ENCODE results near the gene SYK.
"Not testable (repeated sequence)": the region's sequence is repeated elsewhere in the genome, so short reads cannot be mapped to it uniquely, and the experiment has no call there.

SYK gene

DNA sequence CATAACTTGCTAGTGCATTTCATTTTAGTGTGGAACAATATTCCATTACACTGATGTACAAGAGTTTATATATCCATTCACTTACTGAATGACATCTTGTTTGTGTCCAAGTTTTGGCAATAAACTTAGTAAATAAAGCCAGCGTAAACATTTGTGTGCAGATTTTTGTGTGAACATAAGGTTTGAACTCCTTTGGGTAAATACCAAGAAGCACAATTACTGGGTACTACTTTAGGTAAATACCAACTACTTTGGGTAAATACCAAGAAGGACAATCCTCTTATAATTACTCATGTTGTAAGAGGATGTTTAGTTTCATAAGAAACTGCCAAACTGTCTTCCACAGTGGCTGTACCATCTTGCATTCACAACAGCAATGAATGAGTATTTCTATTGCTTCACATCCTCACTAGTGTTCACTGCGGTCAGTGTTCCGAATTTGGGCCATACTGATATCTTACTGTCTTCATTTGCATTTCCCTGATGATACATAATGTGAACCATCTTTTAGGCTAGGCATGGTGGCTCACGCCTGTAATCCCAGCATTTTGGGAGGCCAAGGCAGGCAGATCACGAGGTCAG is 2.3 kb upstream of the SYK start:
- no peak for DNase-seq

DNA sequence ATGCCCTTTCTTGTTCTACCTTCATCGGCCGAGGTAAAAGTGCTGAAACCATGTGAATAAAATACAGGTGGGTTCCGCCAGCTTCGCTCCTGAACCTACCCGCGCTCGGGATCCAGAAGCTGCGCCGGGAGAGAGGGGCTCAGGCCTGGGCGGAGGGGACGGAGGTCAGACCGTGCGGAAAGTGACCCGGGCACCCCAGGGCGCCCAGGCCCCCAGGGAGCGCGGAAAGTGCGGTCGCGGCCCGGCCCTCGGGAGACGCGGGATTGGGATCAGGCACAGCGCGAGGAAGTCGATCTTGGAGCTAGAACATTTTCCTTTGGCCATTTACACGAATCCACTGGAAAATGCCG is 329 bp downstream of the SYK start:
- no peak for DNase-seq

- no peak for DNase-seq
Observed at GRCh38 chr9:90802386-90802985, 867 bp downstream of the SYK start.

- DNase-seq, result no peak
Observed at GRCh38 chr9:90803860-90804593, 2.4 kb downstream of the SYK start.

DNA sequence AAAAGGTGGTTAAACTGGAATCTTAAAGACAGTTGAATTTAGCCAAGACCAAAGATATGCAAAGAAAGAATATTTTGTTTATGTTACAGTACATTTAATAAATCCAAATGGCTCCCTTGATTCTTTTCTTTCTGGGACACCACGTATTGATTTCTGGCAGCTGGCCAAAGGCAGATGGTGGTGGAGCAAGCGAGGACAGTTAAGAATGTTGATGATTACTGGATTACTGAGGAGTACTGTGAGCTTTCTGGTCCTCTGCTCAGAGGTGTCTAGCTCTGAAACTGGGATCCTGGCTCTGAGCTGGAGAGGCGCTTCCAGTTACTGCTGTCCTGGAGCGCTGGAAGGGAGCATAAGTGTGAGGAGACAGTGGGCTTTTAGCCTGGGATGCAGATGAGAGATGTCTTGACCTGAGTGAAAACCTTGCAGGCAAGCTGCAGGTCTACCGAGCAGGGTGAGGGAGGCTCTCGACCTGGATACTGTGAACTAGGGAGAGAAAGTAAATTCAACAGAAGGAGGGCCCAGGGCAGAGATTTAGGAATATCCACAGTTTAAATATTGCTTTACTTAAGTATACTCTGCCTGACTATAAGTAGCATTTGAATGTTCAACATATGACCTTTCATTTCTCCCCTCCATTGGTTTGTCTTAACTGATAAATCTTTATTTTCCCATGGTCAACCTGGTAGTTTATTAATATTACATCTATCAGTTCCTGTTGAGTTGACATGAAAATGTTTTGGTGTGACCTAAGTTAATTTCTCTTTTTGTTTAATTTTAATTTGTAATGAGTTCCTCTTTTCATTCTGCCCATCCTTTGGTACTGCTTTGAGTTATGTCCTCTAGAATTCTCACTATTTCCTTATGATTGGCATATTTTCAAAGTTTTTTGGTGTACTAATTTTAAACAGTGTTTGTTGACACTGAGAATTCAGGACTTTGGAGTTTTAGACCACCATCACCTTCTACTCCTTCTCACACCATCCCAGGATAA is 3.7 kb downstream of the SYK start:
- peak; percentile 79 for DNase-seq

DNA sequence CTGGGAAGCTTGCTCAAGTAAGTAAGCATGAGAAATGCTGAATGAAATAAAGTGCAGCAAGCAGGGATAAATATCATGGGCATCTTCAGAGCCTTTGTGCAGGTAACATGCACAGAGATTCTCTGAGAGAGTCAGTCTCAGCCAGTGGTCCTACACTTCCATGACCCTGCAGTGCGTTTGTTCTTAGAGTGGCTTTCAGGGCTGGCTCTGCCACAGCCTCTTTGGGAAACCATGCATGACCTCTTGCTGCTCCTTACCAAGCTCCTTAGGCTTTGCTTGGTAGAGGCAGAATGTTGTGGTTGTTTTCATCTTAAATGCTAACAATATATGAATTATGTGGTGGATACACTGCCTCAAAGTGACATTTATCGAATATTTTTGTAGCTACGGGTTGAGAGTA is 5.4 kb downstream of the SYK start:
- DNase-seq, result no peak

DNA sequence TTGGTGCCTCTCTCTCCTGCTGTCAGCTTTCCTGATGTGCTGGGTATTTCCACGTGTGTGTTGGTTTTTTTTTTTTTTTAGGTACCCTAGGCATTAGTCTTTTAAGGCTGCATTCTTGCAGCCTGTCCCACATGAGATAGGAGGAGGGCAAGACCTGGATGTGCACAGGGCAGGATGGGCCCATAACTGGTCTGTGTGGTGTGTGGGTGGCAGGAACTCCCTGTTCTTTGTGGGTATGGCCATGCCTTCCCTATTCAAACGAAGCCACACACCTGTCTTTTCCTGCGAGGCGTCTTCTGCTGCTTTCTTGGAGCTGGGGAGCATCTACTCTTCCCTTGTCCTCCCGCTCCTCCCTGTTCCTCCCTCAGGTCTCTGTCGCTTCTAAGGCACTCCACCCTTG is 6.8 kb downstream of the SYK start:
- no peak for DNase-seq

GRCh38 chr9:90808890-90809685 is 7.5 kb downstream of the SYK start:
- no peak for DNase-seq

- no peak for DNase-seq
Observed at GRCh38 chr9:90810691-90811090, 9.1 kb downstream of the SYK start.

DNA sequence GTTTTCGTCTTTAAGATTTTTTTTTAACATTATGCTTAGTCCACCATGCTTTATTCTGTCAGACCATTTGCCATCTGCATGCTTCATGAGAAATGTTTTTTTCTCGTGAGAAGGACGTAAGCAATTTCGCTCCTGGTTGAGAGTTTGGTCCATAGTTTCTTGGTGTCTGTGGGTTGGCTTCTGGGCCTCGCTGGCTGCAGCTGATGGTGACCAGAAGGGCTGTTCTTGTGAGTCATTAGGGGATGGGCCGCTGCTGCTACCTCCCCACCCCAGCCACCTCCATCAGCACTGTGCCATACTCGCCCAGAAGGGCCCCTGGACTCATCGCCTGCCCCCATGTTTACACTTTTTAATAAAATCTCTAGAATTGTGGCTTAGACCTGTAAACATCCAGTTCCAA is 11.4 kb downstream of the SYK start:
- no peak for DNase-seq

DNA sequence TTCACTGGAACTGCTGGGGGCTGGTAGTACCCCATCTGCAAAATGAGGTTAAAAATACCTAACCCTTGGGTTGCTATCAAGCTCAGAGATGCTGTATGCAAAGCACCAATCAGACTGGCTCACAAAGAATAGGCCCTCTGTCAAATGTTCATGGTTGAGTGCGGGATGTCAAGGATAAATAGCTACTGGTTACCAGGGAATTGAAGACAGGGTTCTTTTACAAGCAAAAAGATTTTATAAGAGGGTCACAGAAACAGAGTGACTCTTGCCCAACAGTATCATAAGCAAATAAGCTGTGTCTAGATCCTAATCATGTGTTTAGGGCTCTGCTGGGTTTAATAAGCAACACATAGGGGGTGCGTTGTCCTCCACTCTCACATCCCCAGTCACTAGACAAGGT is 11.9 kb downstream of the SYK start:
- DNase-seq, result no peak

DNA sequence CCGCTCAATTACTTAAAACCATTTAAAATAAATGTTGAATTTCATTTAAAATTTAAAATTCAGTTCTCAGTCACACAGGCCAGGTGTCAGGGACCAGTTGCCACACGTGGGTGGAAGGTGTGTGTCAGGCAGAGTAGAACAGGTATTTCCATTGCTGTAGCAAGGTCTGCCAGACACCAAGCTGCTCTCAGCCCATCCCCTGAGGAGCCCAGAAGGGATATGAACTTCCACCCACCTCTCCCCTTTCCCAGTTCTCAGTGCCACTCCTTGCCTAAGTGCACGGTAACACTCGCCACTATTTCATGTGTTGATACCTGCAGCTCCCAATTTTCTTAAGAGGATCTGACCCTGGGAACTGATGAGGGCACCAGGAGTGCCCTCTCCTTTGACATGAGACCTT is 12.7 kb downstream of the SYK start:
- DNase-seq, result no peak

DNA sequence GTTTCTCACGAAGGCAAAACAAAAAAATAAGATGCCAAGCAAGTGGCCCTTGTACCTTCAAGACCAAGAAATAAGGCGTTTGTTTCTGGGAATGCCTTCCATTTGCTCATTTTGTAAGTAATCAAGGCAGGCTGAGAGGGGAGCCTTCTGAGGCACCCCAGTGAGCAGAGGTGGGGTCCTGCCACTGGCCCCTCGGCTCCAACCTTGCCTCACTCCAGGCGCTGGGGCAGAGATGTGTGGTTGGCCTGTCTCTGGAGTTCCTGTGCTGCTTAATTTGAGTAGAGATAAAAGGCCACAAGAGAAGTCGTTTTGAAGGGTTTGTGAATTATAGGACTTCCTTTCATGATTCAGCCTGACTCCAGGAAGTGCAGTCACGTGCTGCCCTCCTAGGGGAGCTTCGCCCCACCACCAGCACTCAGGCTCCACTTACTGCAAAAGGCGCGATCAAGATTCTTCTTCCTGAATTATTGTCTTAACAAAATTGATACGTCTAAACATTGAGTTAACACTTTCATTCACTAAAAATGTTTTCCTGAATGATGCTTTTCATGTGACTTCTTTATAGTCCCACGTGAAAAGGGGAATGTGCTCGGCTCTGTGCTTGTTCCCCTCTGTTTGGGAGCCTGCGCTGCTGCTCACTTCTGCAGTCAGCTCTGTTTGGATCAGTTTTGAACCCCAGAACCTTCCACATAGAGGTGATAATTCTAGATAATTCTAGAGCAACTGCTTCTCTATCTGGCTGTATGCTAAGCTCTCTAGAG is 13.7 kb downstream of the SYK start:
- DNase-seq, result no peak

DNA sequence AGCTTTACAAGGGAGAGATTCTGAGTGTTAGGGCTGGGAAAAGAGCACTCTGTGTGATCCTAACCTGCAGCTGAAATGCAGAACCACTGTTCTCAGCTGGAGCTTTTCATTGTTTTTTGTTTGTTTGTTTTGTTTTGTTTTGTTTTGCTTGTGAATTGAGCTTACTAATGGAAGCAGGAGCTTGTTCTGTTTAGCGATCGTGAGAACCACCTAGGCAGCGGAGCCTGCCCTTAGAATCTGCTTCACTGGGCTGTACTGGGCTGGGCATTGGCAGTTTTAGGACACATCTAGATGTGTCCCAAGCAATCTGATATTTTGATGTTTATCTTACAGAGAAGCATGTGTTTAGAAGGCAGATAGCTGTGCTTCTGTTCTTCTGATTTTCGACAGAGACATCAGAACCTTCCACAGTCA is 14.3 kb downstream of the SYK start:
- no peak for DNase-seq

- DNase-seq, result no peak
Observed at GRCh38 chr9:90816690-90817089, 15.1 kb downstream of the SYK start.

DNA sequence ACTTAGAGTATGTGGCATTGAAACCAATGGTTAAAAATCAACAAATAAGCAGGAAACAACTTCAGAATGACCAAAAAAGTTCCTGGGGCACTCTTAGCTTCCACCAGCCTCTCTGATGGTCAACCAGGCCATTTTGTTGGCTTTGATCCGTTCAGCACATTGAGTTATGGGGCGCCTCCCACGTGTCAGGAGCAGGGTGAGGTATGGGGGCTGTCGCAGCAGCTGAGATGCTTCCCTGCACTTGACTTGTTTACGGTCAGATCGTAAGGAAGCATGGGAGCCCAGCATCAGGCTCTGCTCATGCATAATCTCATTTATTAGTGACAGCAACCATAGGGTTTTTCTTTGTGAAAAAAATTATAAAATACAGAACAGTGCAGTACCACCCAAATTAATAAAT is 16.7 kb downstream of the SYK start:
- no peak for DNase-seq

GRCh38 chr9:90820406-90820805 is 18.8 kb downstream of the SYK start:
- not testable (repeated sequence) for DNase-seq

DNA sequence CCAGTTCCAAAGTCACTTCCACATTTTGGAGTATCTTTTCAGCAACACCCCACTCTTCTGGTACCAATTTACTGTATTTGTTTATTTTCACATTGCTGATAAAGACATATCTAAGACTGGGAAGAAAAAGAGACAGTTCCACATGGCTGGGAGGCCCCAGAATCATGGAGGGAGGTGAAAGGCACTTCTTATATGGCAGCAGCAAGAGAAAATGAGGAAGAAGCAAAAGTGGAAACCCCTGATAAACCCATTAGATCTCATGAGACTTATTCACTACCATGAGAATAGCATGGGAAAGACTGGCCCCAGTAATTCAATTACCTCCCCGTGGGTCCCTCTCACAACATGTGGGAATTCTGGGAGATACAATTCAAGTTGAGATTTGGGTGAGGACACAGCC is 19.6 kb downstream of the SYK start:
- not testable (repeated sequence) for DNase-seq

DNA sequence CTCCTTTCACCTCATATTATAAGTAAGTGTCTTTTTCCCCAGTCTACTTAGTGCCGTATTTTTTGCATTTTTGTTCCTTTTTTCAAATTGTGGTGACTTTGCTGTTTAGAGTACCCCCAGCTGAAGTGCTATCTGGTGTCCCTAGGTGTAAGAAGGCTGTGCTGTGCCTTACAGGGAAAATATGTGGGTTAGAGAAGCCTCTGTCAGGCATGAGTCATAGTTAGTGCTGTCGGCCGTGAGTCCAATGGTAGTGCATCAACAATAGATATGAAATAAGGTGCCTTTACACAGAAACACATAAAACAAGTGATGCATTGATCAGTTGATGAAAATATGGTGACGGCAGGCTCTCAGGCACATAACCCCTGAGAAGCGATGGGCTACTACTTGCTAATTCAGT is 20.1 kb downstream of the SYK start:
- no peak for DNase-seq

- no peak for DNase-seq
Observed at GRCh38 chr9:90822866-90823265, 21.2 kb downstream of the SYK start.

- no peak for DNase-seq
Observed at GRCh38 chr9:90825586-90825985, 24.0 kb downstream of the SYK start.
